Lung (tissue), 13 donors: Measurements from ENCODE around the gene KSR1. TPM values are rescaled to one million over a fixed set of nuclear protein-coding genes. Genes with fewer than 3 reads are reported as not detected.
"Not testable (repeated sequence)": the region's sequence is repeated elsewhere in the genome, so short reads cannot be mapped to it uniquely, and the experiment has no call there.

Experiments used
- ATAC-seq: fragments of 200-7000 bp; cut with Tn5 transposase; one replicate; pipeline ENCODE4 v1.9.1; 2020; ENCODE audit warnings: moderate number of reproducible peaks; ENCODE audit not compliant: insufficient read depth, low FRiP score
- DNase-seq, 3 donors: peaks; one replicate each; pipeline ENCODE4 v3.0.0-alpha.2; 2013 to 2017
- H3K27ac ChIP-seq, 2 donors: one replicate each; pipeline ENCODE4 v1.5.1; 2013; ENCODE audit warnings: mild to moderate bottlenecking in 2 of 2, moderate library complexity in 2 of 2, control low read depth in 1 of 2, inconsistent platforms in 1 of 2, low read depth in 1 of 2, low read length in 1 of 2
- H3K27me3 ChIP-seq, 3 donors: one replicate each; pipeline ENCODE4 v1.5.1; 2013; ENCODE audit warnings: low read length in 2 of 3; ENCODE audit not compliant: control insufficient read depth in 3 of 3, insufficient read depth in 3 of 3
- H3K36me3 ChIP-seq, 4 donors: one replicate each; pipeline ENCODE4 v1.5.1; 2013; ENCODE audit warnings: low read length in 4 of 4, mild to moderate bottlenecking in 1 of 4, moderate library complexity in 1 of 4; ENCODE audit not compliant: control insufficient read depth in 4 of 4, insufficient read depth in 4 of 4
- H3K4me1 ChIP-seq, 5 donors: one replicate each; pipeline ENCODE4 v1.5.1; 2013; ENCODE audit warnings: low read length in 5 of 5, mild to moderate bottlenecking in 2 of 5, moderate library complexity in 1 of 5; ENCODE audit not compliant: control insufficient read depth in 5 of 5, insufficient read depth in 5 of 5
- H3K4me3 ChIP-seq: one replicate; pipeline ENCODE4 v1.5.1; 2013; ENCODE audit warnings: mild to moderate bottlenecking, control low read depth, moderate library complexity
- H3K9ac ChIP-seq, 2 donors: one replicate each; pipeline ENCODE4 v1.5.1; 2013; ENCODE audit warnings: low read length in 2 of 2, control low read depth in 1 of 2; ENCODE audit not compliant: insufficient read depth in 1 of 2
- H3K9me3 ChIP-seq, 4 donors: one replicate each; pipeline ENCODE4 v1.5.1; 2013; ENCODE audit warnings: low read length in 3 of 4, mild to moderate bottlenecking in 1 of 4, moderate library complexity in 1 of 4; ENCODE audit not compliant: control insufficient read depth in 4 of 4, insufficient read depth in 3 of 4
- CTCF ChIP-seq: IDR thresholded peaks from 2 replicates; pipeline ENCODE4 v1.5.1; 2012; ENCODE audit warnings: mild to moderate bottlenecking; ENCODE audit errors: control extremely low read depth, extremely low read depth
- WGBS, 2 donors: extraction: QIAGEN DNeasy Blood & Tissue Kit; methylation state at CpG; one replicate each; pipeline ENCODE4 v1.1.7; 2013; 5-methylcytosine and 5-hydroxymethylcytosine counted together
- polyA plus RNA-seq, 2 donors: library from polyadenylated mRNA; stranded (reverse); fragments of 200-250 nt; gene quantifications; one replicate each; pipeline ENCODE4 v1.2.1, GENCODE V29; 2013
- small RNA-seq: library from RNA; depleted of rRNA; stranded (forward); fragments of <200 nt; gene quantifications from one replicate; pipeline ENCODE3, GENCODE V24; 2014; ENCODE audit warnings: low replicate concordance
- total RNA-seq, 2 donors: library from RNA; depleted of rRNA in 1 of 2; stranded (reverse); fragments of >200 nt in 1 of 2; gene quantifications; one replicate each; pipeline ENCODE4 v1.2.1, GENCODE V29; 2014 to 2021
- donor health status: control.
- donor health status: control.
- donor health status: Bipolar disorder and iron deficiency.
- donor health status: healthy.
- donor health status: DM: yes; HTN: yes; CAD: no.

Gene KSR1
- total and polyA plus RNA-seq, 4 donors: 26.8 to 70.0 (median 42.3) TPM

DNA sequence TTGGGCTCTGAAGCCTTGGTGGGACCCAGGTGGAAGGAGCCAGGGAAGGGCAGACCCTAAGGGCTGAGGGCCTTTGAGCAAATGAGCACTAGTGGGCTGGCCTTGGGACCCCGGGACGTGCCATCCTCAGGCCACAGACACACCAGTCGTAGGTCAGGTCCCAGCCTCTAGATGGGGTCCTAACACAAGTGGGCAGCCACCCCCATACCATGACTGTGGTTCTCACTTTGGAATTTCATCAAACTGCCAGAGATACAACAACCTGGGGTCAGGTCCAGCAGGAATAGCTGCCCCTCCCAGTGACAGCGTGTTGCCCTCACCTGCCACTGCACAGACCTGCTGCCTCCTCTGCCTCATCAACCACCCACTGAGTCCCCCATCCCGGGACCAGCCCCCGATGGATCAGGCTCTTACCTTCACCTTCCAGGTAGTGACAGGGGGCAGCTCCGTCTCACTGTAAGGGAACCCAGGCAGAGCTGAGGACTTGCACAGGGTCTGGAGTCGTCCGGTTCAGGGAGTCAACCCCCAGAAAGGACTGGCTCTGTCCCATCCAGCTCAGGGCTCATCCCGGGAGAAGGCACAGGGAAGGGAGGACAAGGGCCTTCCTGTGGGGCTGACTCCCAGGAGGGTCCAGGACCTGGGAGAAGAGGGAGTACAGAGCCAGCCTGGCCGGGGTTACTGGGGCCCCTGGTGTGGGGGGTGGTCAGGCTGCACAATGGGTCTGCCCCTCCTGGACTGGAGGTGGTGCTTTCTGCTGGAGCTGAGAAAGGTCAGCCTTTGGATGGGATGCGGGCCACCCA lies 214.7 kb downstream of the KSR1 start:
- Histone ChIP-seq H3K27me3 (no peaks in the 10 kb centered on the region), H3K4me1 (no peaks in the 10 kb centered on the region), H3K27ac (no peak overlapping the region), H3K9me3 (peaks cover 0 to 1% (median 0%) of the 10 kb centered on the region in 4 donors), H3K9ac (no peak overlapping the region), H3K36me3 (no peaks in the 10 kb centered on the region), H3K4me3 (no peak overlapping the region)
- ATAC-seq: no peak
- TF ChIP-seq CTCF: no peak
- DNase-seq: no peak
- 84 to 86% methylated on average over 12 of the region's 12 CpGs for WGBS, 2 donors

DNA sequence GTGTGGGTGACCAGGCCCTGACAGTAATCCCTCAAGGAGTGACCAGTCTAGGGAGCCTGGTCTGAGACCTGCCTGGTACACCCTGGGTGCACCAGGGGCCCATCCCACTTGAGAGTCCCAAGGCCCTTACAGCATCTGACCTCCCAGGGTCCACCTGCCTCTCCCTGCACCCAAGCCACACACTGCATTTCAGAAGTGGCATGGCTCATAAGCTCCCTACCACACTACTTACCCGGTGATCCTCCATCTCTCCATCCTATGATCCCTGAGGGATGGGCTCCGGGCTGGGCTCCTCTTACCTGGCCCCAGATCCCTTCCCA lies 215.3 kb downstream of the KSR1 start:
- no peak for TF ChIP-seq CTCF
- Histone ChIP-seq H3K9me3 (peaks cover 0 to 1% (median 0%) of the 10 kb centered on the region in 4 donors), H3K4me3 (no peak overlapping the region), H3K27ac (no peak overlapping the region), H3K36me3 (no peaks in the 10 kb centered on the region), H3K4me1 (no peaks in the 10 kb centered on the region), H3K9ac (no peak overlapping the region), H3K27me3 (no peaks in the 10 kb centered on the region)
- 92 to 100% methylated on average over 2 of the region's 2 CpGs for WGBS, 2 donors
- ATAC-seq (no peak), DNase-seq (no peak)

GRCh38 chr17:27671977-27672480 lies 215.8 kb downstream of the KSR1 start:
- DNase-seq, H3K9ac ChIP-seq, ATAC-seq, H3K27ac ChIP-seq, H3K9me3 ChIP-seq, H3K4me3 ChIP-seq, H3K27me3 ChIP-seq, H3K36me3 ChIP-seq, H3K4me1 ChIP-seq: not testable (repeated sequence)
- WGBS, 2 donors: 69 to 77% methylated on average over 6 of the region's 6 CpGs

- 90 to 96% methylated on average over 6 of the region's 6 CpGs for whole genome bisulfite sequencing, 2 donors
- no peak for DNase-seq
- no peak overlapping the region for H3K27ac ChIP-seq
- H3K4me3 ChIP-seq: no peak overlapping the region
- no peak overlapping the region for H3K9ac ChIP-seq
- H3K36me3 ChIP-seq: no peaks in the 10 kb centered on the region
- H3K9me3 ChIP-seq: peaks cover 0 to 1% (median 0%) of the 10 kb centered on the region in 4 donors
- no peaks in the 10 kb centered on the region for H3K27me3 ChIP-seq
- no peaks in the 10 kb centered on the region for H3K4me1 ChIP-seq
- TF ChIP-seq CTCF: no peak
- no peak for ATAC-seq
Observed at GRCh38 chr17:27674335-27674734, 218.1 kb downstream of the KSR1 start.

Small RNA genes lying within 50 kb of the gene (small RNA-seq; reads per million reads assigned to genes)
- not detected for gene AC015688.5

Other genes starting within 250 kb of the KSR1 start
- gene WSB1, start 162.3 kb upstream of the KSR1 start, total RNA-seq: 100 to 1,000 TPM; 318 to 748 TPM
- 100 to 1,000 TPM; 181 to 218 TPM for gene WSB1, start 162.3 kb upstream of the KSR1 start, polyA plus RNA-seq
- 100 to 1,000 TPM in 1 of 2 donors, 10 to 100 TPM in 1; 19.8 to 148 TPM for gene LGALS9, start 174.7 kb downstream of the KSR1 start, total RNA-seq
- 100 to 1,000 TPM in 1 of 2 donors, 10 to 100 TPM in 1; 82.8 to 228 TPM for gene LGALS9, start 174.7 kb downstream of the KSR1 start, polyA plus RNA-seq